GM23338 (cell line): ENCODE data around the gene RLF. TPM values are rescaled to one million over a fixed set of nuclear protein-coding genes. Genes with fewer than 3 reads are reported as not detected.

Source experiments
- ATAC-seq: fragments of 200-7000 bp; cut with Tn5 transposase; 3 replicates; pipeline ENCODE4 v1.9.1; 2020
- DNase-seq: peaks from one replicate; pipeline ENCODE4 v3.0.0-alpha.2; 2015; ENCODE audit warnings: low spot score
- H2AFZ ChIP-seq: fragments of 200-600 bp; sonication (generic); 2 replicates; pipeline ENCODE4 v1.8.0; 2016; ENCODE audit warnings: antibody characterized with exemption, mild to moderate bottlenecking, moderate library complexity
- H3F3A ChIP-seq: fragments of 200-600 bp; sonication (generic); replicated peaks from 2 replicates; pipeline ENCODE4 v1.8.0; 2017; ENCODE audit warnings: antibody characterized with exemption, mixed run types, low read depth
- H3K27ac ChIP-seq: fragments of 200-600 bp; sonication (generic); 2 replicates; pipeline ENCODE4 v1.6.1; 2016; ENCODE audit warnings: low read depth
- H3K27me3 ChIP-seq: fragments of 200-600 bp; sonication (generic); 2 replicates; pipeline ENCODE4 v1.8.0; 2016; ENCODE audit warnings: mild to moderate bottlenecking, mixed run types, moderate library complexity; ENCODE audit not compliant: insufficient read depth
- H3K36me3 ChIP-seq: fragments of 200-600 bp; sonication (generic); 2 replicates; pipeline ENCODE4 v1.8.0; 2016; ENCODE audit warnings: mild to moderate bottlenecking; ENCODE audit not compliant: insufficient read depth
- H3K4me1 ChIP-seq: fragments of 200-600 bp; sonication (generic); 2 replicates; pipeline ENCODE4 v1.8.0; 2016; ENCODE audit warnings: mild to moderate bottlenecking, moderate library complexity; ENCODE audit not compliant: insufficient read depth
- H3K4me2 ChIP-seq: fragments of 200-600 bp; sonication (generic); 2 replicates; pipeline ENCODE4 v1.7.1; 2017; ENCODE audit warnings: mixed run types
- H3K4me3 ChIP-seq: fragments of 200-600 bp; sonication (generic); 2 replicates; pipeline ENCODE4 v1.6.1; 2016; ENCODE audit warnings: mixed run types
- H3K79me2 ChIP-seq: fragments of 200-600 bp; sonication (generic); replicated peaks from 2 replicates; pipeline ENCODE4 v1.8.0; 2017; ENCODE audit warnings: mild to moderate bottlenecking; ENCODE audit not compliant: insufficient read depth
- H3K9me2 ChIP-seq: fragments of 200-600 bp; sonication (generic); 2 replicates; pipeline ENCODE4 v1.8.0; 2017; ENCODE audit not compliant: insufficient read depth
- H4K20me1 ChIP-seq: fragments of 200-600 bp; sonication (generic); replicated peaks from 2 replicates; pipeline ENCODE4 v1.8.0; 2017; ENCODE audit warnings: mild to moderate bottlenecking; ENCODE audit not compliant: insufficient read depth
- H3K27ac Mint-ChIP-seq: 2 replicates; pipeline ENCODE4 v1.8.0; 2020; ENCODE audit warnings: inconsistent platforms, mild to moderate bottlenecking, moderate library complexity, mixed read lengths
- H3K27me3 Mint-ChIP-seq: 3 replicates; pipeline ENCODE4 v1.8.0; 2022; ENCODE audit warnings: low read depth, mild to moderate bottlenecking, moderate library complexity, mixed read lengths, inconsistent platforms; ENCODE audit not compliant: insufficient read depth, poor library complexity
- H3K36me3 Mint-ChIP-seq: 3 replicates; pipeline ENCODE4 v1.8.0; 2021; ENCODE audit warnings: low read depth, mild to moderate bottlenecking, inconsistent platforms, moderate library complexity, mixed read lengths
- H3K4me1 Mint-ChIP-seq: 3 replicates; pipeline ENCODE4 v1.8.0; 2020; ENCODE audit warnings: mild to moderate bottlenecking, inconsistent platforms, mixed read lengths
- H3K4me3 Mint-ChIP-seq: 3 replicates; pipeline ENCODE4 v1.8.0; 2021; ENCODE audit warnings: moderate library complexity, mild to moderate bottlenecking, inconsistent platforms, mixed read lengths
- H3K9me3 Mint-ChIP-seq: 3 replicates; pipeline ENCODE4 v1.8.0; 2020; ENCODE audit warnings: moderate library complexity, mild to moderate bottlenecking, inconsistent platforms, mixed read lengths
- CREB1 ChIP-seq: fragments of 250-450 bp; sonication (Bioruptor Pico); IDR thresholded peaks from 2 replicates; pipeline ENCODE4 v1.5.0; 2020; ENCODE audit warnings: low read depth, mild to moderate bottlenecking, moderate library complexity
- EZH2 ChIP-seq: fragments of 200-600 bp; sonication (generic); IDR thresholded peaks from one replicate; pipeline ENCODE4 v1.8.0; 2017; ENCODE audit warnings: antibody characterized with exemption, mild to moderate bottlenecking, low read depth; ENCODE audit not compliant: unreplicated experiment
- EZH2phosphoT487 ChIP-seq: fragments of 200-600 bp; sonication (generic); IDR thresholded peaks from one replicate; pipeline ENCODE4 v1.8.1; 2018; ENCODE audit warnings: antibody characterized with exemption; ENCODE audit not compliant: unreplicated experiment
- JUNB ChIP-seq: IDR thresholded peaks from one replicate; pipeline ENCODE4 v1.6.1; 2016; ENCODE audit warnings: antibody characterized with exemption; ENCODE audit not compliant: unreplicated experiment
- NANOG ChIP-seq: IDR thresholded peaks from 2 replicates; pipeline ENCODE4 v1.6.1; 2016; ENCODE audit warnings: antibody characterized with exemption, borderline replicate concordance
- POLR2AphosphoS5 ChIP-seq: IDR thresholded peaks from 2 replicates; pipeline ENCODE4 v1.6.1; 2016; ENCODE audit warnings: antibody characterized with exemption, low read depth
- STAT1 ChIP-seq: IDR thresholded peaks from one replicate; pipeline ENCODE4 v1.6.1; 2016; ENCODE audit warnings: antibody characterized with exemption; ENCODE audit not compliant: unreplicated experiment
- ZNF114 ChIP-seq: fragments of 250-450 bp; sonication (Bioruptor Pico); IDR thresholded peaks from 2 replicates; pipeline ENCODE4 v1.5.0; 2020; ENCODE audit warnings: mild to moderate bottlenecking, moderate library complexity
- ZNF331 ChIP-seq: fragments of 250-450 bp; sonication (Bioruptor Pico); IDR thresholded peaks from 2 replicates; pipeline ENCODE4 v1.5.0; 2020; ENCODE audit warnings: low read depth, mild to moderate bottlenecking, moderate library complexity
- polyA plus RNA-seq: library from polyadenylated mRNA; unstranded; fragments of >200 nt; fragmentation: Nextera tagmentation; extraction: Ambion mirVana; gene quantifications from 2 replicates; pipeline ENCODE4 v1.2.1, GENCODE V29; 2016
- total RNA-seq: library from RNA; depleted of rRNA; stranded (reverse); fragments of >200 nt; shearing (Covaris generic); gene quantifications from 2 replicates; pipeline ENCODE4 v1.2.3, GENCODE V29; 2014
- TF ChIP-seq, protein P1 (sequence below): IDR thresholded peaks from one replicate; pipeline ENCODE4 v1.6.1; 2018; ENCODE audit warnings: antibody characterized with exemption; ENCODE audit not compliant: unreplicated experiment
- TF ChIP-seq, protein P2 (sequence below), 2 experiments: fragments of 200-600 bp in 1 of 2; sonication (generic) in 1 of 2; conservative IDR thresholded peaks; 2 replicates each; pipeline versions ENCODE4 v1.5.1 to v1.6.1; 2016 to 2017; ENCODE audit warnings: antibody characterized with exemption in 2 of 2, low read depth in 2 of 2, mild to moderate bottlenecking in 2 of 2, moderate library complexity in 1 of 2
- TF ChIP-seq, protein P3 (sequence below): fragments of 250-450 bp; sonication (Bioruptor Pico); IDR thresholded peaks from 2 replicates; pipeline ENCODE4 v1.5.0; 2020; ENCODE audit warnings: mild to moderate bottlenecking, moderate library complexity
- TF ChIP-seq, protein P4 (sequence below): IDR thresholded peaks from 2 replicates; pipeline ENCODE4 v1.6.1; 2016; ENCODE audit warnings: antibody characterized with exemption

The RLF gene
- total and polyA plus RNA-seq, 2 experiments from 2014 or later = 6.6 to 21.1 TPM

DNA sequence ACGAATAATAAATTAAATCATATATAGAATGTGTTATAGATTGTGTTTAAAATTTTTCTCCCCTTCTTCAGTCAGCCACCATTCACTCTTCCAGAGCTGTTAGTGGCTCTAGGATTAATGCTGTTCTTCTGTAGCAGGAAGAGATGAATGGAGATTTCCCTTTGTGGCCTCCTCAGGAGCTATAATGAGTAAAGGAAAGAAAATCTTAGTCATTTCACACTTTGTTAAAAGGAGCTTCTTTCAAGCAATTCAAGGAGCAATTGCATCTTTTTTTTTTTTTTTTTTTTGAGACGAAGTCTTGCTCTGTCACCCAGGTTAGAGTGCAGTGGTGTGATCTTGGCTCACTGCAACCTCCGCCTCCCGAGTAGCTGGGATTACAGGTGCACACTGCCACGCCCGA lies 62.9 kb downstream of the RLF start:
- H3K4me1 Mint-ChIP-seq = no peaks in the 10 kb centered on the region
- no peak overlapping the region for H3K4me3 ChIP-seq
- H3K27me3 Mint-ChIP-seq = no peaks in the 10 kb centered on the region
- ATAC-seq (no peak), DNase-seq (no peak)
- H3K79me2 ChIP-seq = no peaks in the 10 kb centered on the region
- no peaks in the 10 kb centered on the region for H3K4me1 ChIP-seq
- TF ChIP-seq EZH2 (no peak), ZNF114 (CRISPR knock-in tag) (no peak), ZNF331 (no peak), NANOG (no peak), JUNB (no peak), STAT1 (no peak), CREB1 (CRISPR knock-in tag) (no peak), POLR2AphosphoS5 (no peak), EZH2phosphoT487 (no peak)
- TF ChIP-seq, protein P1, sequence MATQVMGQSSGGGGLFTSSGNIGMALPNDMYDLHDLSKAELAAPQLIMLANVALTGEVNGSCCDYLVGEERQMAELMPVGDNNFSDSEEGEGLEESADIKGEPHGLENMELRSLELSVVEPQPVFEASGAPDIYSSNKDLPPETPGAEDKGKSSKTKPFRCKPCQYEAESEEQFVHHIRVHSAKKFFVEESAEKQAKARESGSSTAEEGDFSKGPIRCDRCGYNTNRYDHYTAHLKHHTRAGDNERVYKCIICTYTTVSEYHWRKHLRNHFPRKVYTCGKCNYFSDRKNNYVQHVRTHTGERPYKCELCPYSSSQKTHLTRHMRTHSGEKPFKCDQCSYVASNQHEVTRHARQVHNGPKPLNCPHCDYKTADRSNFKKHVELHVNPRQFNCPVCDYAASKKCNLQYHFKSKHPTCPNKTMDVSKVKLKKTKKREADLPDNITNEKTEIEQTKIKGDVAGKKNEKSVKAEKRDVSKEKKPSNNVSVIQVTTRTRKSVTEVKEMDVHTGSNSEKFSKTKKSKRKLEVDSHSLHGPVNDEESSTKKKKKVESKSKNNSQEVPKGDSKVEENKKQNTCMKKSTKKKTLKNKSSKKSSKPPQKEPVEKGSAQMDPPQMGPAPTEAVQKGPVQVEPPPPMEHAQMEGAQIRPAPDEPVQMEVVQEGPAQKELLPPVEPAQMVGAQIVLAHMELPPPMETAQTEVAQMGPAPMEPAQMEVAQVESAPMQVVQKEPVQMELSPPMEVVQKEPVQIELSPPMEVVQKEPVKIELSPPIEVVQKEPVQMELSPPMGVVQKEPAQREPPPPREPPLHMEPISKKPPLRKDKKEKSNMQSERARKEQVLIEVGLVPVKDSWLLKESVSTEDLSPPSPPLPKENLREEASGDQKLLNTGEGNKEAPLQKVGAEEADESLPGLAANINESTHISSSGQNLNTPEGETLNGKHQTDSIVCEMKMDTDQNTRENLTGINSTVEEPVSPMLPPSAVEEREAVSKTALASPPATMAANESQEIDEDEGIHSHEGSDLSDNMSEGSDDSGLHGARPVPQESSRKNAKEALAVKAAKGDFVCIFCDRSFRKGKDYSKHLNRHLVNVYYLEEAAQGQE = no peak
- TF ChIP-seq, protein P2, sequence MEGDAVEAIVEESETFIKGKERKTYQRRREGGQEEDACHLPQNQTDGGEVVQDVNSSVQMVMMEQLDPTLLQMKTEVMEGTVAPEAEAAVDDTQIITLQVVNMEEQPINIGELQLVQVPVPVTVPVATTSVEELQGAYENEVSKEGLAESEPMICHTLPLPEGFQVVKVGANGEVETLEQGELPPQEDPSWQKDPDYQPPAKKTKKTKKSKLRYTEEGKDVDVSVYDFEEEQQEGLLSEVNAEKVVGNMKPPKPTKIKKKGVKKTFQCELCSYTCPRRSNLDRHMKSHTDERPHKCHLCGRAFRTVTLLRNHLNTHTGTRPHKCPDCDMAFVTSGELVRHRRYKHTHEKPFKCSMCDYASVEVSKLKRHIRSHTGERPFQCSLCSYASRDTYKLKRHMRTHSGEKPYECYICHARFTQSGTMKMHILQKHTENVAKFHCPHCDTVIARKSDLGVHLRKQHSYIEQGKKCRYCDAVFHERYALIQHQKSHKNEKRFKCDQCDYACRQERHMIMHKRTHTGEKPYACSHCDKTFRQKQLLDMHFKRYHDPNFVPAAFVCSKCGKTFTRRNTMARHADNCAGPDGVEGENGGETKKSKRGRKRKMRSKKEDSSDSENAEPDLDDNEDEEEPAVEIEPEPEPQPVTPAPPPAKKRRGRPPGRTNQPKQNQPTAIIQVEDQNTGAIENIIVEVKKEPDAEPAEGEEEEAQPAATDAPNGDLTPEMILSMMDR (conservative IDR thresholded peaks at IDR 0.05; ENCODE audit: low read depth in 2 of 2) = no peak
- TF ChIP-seq, protein P3, sequence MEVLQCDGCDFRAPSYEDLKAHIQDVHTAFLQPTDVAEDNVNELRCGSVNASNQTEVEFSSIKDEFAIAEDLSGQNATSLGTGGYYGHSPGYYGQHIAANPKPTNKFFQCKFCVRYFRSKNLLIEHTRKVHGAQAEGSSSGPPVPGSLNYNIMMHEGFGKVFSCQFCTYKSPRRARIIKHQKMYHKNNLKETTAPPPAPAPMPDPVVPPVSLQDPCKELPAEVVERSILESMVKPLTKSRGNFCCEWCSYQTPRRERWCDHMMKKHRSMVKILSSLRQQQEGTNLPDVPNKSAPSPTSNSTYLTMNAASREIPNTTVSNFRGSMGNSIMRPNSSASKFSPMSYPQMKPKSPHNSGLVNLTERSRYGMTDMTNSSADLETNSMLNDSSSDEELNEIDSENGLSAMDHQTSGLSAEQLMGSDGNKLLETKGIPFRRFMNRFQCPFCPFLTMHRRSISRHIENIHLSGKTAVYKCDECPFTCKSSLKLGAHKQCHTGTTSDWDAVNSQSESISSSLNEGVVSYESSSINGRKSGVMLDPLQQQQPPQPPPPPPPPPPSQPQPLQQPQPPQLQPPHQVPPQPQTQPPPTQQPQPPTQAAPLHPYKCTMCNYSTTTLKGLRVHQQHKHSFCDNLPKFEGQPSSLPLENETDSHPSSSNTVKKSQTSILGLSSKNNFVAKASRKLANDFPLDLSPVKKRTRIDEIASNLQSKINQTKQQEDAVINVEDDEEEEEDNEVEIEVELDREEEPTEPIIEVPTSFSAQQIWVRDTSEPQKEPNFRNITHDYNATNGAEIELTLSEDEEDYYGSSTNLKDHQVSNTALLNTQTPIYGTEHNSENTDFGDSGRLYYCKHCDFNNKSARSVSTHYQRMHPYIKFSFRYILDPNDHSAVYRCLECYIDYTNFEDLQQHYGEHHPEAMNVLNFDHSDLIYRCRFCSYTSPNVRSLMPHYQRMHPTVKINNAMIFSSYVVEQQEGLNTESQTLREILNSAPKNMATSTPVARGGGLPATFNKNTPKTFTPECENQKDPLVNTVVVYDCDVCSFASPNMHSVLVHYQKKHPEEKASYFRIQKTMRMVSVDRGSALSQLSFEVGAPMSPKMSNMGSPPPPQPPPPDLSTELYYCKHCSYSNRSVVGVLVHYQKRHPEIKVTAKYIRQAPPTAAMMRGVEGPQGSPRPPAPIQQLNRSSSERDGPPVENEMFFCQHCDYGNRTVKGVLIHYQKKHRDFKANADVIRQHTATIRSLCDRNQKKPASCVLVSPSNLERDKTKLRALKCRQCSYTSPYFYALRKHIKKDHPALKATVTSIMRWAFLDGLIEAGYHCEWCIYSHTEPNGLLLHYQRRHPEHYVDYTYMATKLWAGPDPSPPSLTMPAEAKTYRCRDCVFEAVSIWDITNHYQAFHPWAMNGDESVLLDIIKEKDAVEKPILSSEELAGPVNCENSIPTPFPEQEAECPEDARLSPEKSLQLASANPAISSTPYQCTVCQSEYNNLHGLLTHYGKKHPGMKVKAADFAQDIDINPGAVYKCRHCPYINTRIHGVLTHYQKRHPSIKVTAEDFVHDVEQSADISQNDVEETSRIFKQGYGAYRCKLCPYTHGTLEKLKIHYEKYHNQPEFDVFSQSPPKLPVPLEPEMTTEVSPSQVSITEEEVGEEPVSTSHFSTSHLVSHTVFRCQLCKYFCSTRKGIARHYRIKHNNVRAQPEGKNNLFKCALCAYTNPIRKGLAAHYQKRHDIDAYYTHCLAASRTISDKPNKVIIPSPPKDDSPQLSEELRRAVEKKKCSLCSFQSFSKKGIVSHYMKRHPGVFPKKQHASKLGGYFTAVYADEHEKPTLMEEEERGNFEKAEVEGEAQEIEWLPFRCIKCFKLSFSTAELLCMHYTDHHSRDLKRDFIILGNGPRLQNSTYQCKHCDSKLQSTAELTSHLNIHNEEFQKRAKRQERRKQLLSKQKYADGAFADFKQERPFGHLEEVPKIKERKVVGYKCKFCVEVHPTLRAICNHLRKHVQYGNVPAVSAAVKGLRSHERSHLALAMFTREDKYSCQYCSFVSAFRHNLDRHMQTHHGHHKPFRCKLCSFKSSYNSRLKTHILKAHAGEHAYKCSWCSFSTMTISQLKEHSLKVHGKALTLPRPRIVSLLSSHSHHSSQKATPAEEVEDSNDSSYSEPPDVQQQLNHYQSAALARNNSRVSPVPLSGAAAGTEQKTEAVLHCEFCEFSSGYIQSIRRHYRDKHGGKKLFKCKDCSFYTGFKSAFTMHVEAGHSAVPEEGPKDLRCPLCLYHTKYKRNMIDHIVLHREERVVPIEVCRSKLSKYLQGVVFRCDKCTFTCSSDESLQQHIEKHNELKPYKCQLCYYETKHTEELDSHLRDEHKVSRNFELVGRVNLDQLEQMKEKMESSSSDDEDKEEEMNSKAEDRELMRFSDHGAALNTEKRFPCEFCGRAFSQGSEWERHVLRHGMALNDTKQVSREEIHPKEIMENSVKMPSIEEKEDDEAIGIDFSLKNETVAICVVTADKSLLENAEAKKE (CRISPR knock-in tag) = no peak
- TF ChIP-seq, protein P4, sequence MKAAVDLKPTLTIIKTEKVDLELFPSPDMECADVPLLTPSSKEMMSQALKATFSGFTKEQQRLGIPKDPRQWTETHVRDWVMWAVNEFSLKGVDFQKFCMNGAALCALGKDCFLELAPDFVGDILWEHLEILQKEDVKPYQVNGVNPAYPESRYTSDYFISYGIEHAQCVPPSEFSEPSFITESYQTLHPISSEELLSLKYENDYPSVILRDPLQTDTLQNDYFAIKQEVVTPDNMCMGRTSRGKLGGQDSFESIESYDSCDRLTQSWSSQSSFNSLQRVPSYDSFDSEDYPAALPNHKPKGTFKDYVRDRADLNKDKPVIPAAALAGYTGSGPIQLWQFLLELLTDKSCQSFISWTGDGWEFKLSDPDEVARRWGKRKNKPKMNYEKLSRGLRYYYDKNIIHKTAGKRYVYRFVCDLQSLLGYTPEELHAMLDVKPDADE = no peak
- no peak overlapping the region for H3K27ac Mint-ChIP-seq
- no peaks in the 10 kb centered on the region for H3K9me3 Mint-ChIP-seq
- no peaks in the 10 kb centered on the region for H3K27me3 ChIP-seq
- H3K36me3 Mint-ChIP-seq = no peaks in the 10 kb centered on the region; the same call in 2 of the 3 replicates
- no peak overlapping the region for H3K4me3 Mint-ChIP-seq
- no peak overlapping the region for H3K4me2 ChIP-seq
- no peak overlapping the region for H2AFZ ChIP-seq
- no peak overlapping the region for H3K27ac ChIP-seq
- H3F3A ChIP-seq = no peaks in the 10 kb centered on the region
- H4K20me1 ChIP-seq = no peaks in the 10 kb centered on the region; the same call in none of the 2 replicates
- no peaks in the 10 kb centered on the region for H3K9me2 ChIP-seq
- no peaks in the 10 kb centered on the region for H3K36me3 ChIP-seq
